SU-DHL-6 (cell line): Measurements from ENCODE around the gene NFIC.
"Not testable (repeated sequence)": the region's sequence is repeated elsewhere in the genome, so short reads cannot be mapped to it uniquely, and the experiment has no call there.

Experiments
- H2AFZ ChIP-seq: fragments of 200-600 bp; sonication (generic); 2 replicates; pipeline ENCODE4 v1.6.1; 2014; ENCODE audit warnings: low read depth, mild to moderate bottlenecking, moderate library complexity, mixed read lengths, antibody characterized with exemption, low read length; ENCODE audit not compliant: severe bottlenecking
- H3F3A ChIP-seq: fragments of 200-600 bp; shearing (Covaris generic); 2 replicates; pipeline ENCODE4 v1.6.0; 2016; ENCODE audit warnings: antibody characterized with exemption, mild to moderate bottlenecking; ENCODE audit not compliant: insufficient read depth
- H3K27ac ChIP-seq: fragments of 200-600 bp; sonication (generic); 2 replicates; pipeline ENCODE4 v1.5.1; 2016; ENCODE audit warnings: low read depth, mild to moderate bottlenecking, low read length, moderate library complexity, mixed read lengths
- H3K27me3 ChIP-seq: fragments of 200-600 bp; sonication (generic), shearing (Covaris generic); 2 replicates; pipeline ENCODE4 v1.6.0; 2014; ENCODE audit warnings: mild to moderate bottlenecking, low read length
- H3K36me3 ChIP-seq: fragments of 200-600 bp; sonication (generic); 2 replicates; pipeline ENCODE4 v1.6.1; 2014; ENCODE audit warnings: mild to moderate bottlenecking, low read length, mixed read lengths
- H3K4me2 ChIP-seq: fragments of 300-600, 200-600 bp; shearing (Covaris generic), sonication (generic); 2 replicates; pipeline ENCODE4 v1.6.0; 2014; ENCODE audit warnings: low read length, low read depth, mild to moderate bottlenecking; ENCODE audit not compliant: poor library complexity, severe bottlenecking
- H3K4me3 ChIP-seq: fragments of 200-600 bp; sonication (generic); 2 replicates; pipeline ENCODE4 v1.5.1; 2014; ENCODE audit warnings: antibody characterized with exemption, low read length, mild to moderate bottlenecking, mixed read lengths; ENCODE audit not compliant: insufficient read depth, poor library complexity, severe bottlenecking
- H3K79me2 ChIP-seq: fragments of 200-600 bp; sonication (generic); 2 replicates; pipeline ENCODE4 v1.6.1; 2014; ENCODE audit warnings: mild to moderate bottlenecking, low read length, moderate library complexity; ENCODE audit not compliant: insufficient read depth
- H3K9ac ChIP-seq: fragments of 200-600 bp; sonication (generic); 2 replicates; pipeline ENCODE4 v1.7.0; 2014; ENCODE audit warnings: mild to moderate bottlenecking, low read length
- H3K9me2 ChIP-seq: fragments of 200-600 bp; sonication (generic); replicated peaks from 2 replicates; pipeline ENCODE4 v1.6.1; 2014; ENCODE audit warnings: low read length; ENCODE audit not compliant: insufficient read depth
- H3K9me3 ChIP-seq: fragments of 200-600 bp; sonication (generic); 2 replicates; pipeline ENCODE4 v1.6.1; 2014; ENCODE audit warnings: low read length, mixed read lengths; ENCODE audit not compliant: insufficient read depth
- H4K20me1 ChIP-seq: fragments of 200-600 bp; sonication (generic); 2 replicates; pipeline ENCODE4 v1.6.1; 2014; ENCODE audit warnings: low read depth, mild to moderate bottlenecking, antibody characterized with exemption, low read length, moderate library complexity, mixed read lengths
- EZH2phosphoT487 ChIP-seq: fragments of 200-600 bp; sonication (generic), shearing (Covaris generic); conservative IDR thresholded peaks from 2 replicates; pipeline ENCODE4 v1.6.1; 2018; ENCODE audit warnings: mild to moderate bottlenecking, antibody characterized with exemption, low read length, moderate library complexity, mixed read lengths
- TF ChIP-seq, protein P1 (sequence below): fragments of 200-600 bp; sonication (generic); IDR thresholded peaks from one replicate; pipeline ENCODE4 v1.5.1; 2017; ENCODE audit warnings: antibody characterized with exemption, mild to moderate bottlenecking, low read length, moderate library complexity; ENCODE audit not compliant: insufficient read depth, poor library complexity, severe bottlenecking

The NFIC gene

DNA sequence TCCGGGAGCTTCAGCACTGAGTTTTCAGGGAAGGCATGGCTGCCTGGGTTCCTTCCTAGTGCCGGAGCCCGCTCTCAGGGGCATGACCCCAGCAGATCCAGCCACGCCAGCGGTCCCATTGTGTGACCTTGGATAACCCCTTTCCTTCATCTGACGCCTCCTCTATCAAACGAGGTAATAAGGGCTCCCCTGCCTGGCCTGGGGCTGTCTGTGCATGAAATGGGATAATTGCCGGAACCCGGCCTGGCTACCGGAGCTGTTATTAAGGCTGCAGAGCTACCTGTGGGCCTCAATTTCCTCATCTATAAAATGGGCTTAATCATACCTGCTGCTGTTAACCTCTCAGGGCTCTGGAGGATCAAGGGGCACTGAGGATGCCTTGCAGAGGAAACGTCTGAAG is 18.3 kb upstream of the NFIC start:
- H3K9me3 ChIP-seq = no peaks in the 10 kb centered on the region
- H3K9ac ChIP-seq = no peak overlapping the region
- no peaks in the 10 kb centered on the region for H3K79me2 ChIP-seq
- TF ChIP-seq, protein P1, sequence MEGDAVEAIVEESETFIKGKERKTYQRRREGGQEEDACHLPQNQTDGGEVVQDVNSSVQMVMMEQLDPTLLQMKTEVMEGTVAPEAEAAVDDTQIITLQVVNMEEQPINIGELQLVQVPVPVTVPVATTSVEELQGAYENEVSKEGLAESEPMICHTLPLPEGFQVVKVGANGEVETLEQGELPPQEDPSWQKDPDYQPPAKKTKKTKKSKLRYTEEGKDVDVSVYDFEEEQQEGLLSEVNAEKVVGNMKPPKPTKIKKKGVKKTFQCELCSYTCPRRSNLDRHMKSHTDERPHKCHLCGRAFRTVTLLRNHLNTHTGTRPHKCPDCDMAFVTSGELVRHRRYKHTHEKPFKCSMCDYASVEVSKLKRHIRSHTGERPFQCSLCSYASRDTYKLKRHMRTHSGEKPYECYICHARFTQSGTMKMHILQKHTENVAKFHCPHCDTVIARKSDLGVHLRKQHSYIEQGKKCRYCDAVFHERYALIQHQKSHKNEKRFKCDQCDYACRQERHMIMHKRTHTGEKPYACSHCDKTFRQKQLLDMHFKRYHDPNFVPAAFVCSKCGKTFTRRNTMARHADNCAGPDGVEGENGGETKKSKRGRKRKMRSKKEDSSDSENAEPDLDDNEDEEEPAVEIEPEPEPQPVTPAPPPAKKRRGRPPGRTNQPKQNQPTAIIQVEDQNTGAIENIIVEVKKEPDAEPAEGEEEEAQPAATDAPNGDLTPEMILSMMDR = no peak
- no peak for TF ChIP-seq EZH2phosphoT487
- no peaks in the 10 kb centered on the region for H3K36me3 ChIP-seq
- no peak overlapping the region for H3K4me2 ChIP-seq
- no peak overlapping the region for H3K27ac ChIP-seq
- H2AFZ ChIP-seq = no peak overlapping the region
- no peaks in the 10 kb centered on the region for H4K20me1 ChIP-seq
- H3K27me3 ChIP-seq = no peaks in the 10 kb centered on the region
- no peaks in the 10 kb centered on the region for H3K9me2 ChIP-seq
- H3K4me3 ChIP-seq = no peak overlapping the region
- no peaks in the 10 kb centered on the region for H3F3A ChIP-seq

DNA sequence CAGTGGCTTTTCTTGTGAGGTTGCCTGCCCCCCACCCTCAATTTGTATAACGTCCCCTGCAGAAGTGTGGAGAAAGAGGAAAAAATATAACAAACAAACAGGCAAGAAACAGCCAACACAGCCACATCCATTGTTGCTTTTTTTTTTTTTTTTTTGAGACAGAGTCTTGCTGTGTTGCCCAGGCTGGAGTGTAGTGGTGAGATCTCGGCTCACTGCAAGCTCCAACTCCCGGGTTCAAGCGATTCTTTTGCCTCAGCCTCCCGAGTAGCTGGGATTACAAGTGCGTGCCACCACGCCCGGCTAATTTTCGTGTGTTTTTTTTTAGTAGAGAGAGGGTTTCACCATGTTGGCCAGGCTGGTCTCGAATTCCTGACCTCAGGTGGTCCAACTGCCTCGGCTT is 17.9 kb upstream of the NFIC start:
- not testable (repeated sequence) for H3K4me2 ChIP-seq, H3K27me3 ChIP-seq, H3K27ac ChIP-seq, H3K36me3 ChIP-seq, H2AFZ ChIP-seq, H3K9ac ChIP-seq, H3K9me3 ChIP-seq, H3F3A ChIP-seq, H3K79me2 ChIP-seq, H4K20me1 ChIP-seq, H3K9me2 ChIP-seq, H3K4me3 ChIP-seq

DNA sequence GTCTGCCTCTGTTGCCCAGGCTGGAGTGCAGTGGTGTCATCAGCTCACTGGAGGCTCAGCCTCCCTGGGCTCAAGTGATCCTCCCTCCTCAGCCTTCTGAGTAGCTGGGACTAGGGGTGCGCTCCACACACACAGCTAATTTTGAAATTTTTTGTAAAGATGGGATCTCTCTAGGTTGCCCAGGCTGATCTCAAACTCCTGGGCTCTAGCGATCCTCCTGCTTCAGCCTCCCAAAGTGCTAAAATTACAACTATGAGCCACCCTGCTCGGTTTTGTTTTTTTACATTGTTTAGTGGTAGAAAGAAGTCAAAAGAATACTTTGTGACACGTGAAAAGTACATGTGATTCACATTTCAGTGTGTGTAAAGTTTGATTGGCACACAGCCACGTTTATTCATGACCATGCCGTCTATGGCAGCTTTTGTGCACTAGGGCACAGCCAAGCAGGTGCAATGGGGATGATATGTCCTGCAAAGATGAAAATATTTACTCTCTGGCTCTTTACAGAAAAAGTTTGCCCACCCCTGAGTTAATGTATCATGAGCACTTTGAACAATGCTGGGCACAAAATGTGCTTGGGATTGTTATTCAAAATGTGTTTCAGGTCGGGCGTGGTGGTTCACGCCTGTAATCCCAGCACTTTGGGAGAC is 16.2 kb upstream of the NFIC start:
- Histone ChIP-seq H3K27me3 (no peaks in the 10 kb centered on the region), H3K4me2 (no peak overlapping the region), H3K4me3 (no peak overlapping the region), H3K9ac (no peak overlapping the region), H3K79me2 (no peaks in the 10 kb centered on the region), H3F3A (no peaks in the 10 kb centered on the region), H3K9me2 (no peaks in the 10 kb centered on the region), H2AFZ (no peak overlapping the region), H3K9me3 (no peaks in the 10 kb centered on the region), H3K36me3 (no peaks in the 10 kb centered on the region), H3K27ac (no peak overlapping the region), H4K20me1 (no peaks in the 10 kb centered on the region)
- no peak for TF ChIP-seq EZH2phosphoT487
- TF ChIP-seq, protein P1 = no peak

DNA sequence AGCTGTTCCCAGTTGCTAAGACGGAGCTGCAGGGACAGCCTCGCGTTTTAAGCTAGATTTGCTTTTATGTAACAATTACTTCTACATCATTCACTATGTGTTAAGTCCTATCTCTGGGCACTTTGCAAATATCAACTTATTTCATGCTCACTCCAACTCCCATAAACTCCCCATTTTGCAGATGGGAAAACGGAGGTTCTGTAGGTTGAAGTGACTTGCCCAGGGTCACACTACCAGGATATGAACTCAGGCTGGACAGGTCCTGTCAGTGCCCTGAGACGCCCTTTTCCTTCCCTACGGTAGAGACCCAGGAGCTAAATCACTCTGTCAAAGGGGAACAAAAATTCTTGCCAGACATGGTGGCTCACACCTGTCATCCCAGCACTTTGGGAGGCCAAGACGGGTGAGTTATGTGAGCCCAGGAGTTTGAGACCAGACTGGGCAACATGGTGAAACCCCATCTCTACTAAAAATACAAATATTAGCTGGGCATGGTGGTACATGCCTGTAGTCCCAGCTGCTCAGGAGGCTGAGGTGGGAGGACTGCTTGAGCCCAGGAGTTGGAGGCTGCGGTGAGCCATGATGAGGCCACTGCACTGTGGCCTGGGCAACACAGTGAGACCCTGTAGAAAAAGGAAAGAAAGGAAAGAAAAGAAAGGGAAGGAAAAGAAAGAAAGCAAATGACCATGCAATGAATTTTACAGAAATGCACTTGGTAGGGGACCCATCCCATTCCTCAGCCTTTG is 14.5 kb upstream of the NFIC start:
- no peak overlapping the region for H2AFZ ChIP-seq
- TF ChIP-seq, protein P1 = no peak
- no peak for TF ChIP-seq EZH2phosphoT487
- H3K4me2 ChIP-seq = no peak overlapping the region
- no peaks in the 10 kb centered on the region for H3K36me3 ChIP-seq
- H3K79me2 ChIP-seq = no peaks in the 10 kb centered on the region
- no peaks in the 10 kb centered on the region for H3K9me3 ChIP-seq
- no peak overlapping the region for H3K4me3 ChIP-seq
- H3K27ac ChIP-seq = no peak overlapping the region
- H3K9me2 ChIP-seq = no peaks in the 10 kb centered on the region
- H3K27me3 ChIP-seq = no peaks in the 10 kb centered on the region
- H4K20me1 ChIP-seq = no peaks in the 10 kb centered on the region
- no peak overlapping the region for H3K9ac ChIP-seq
- H3F3A ChIP-seq = no peaks in the 10 kb centered on the region; the same call in 1 of the 2 replicates
